Activated naive CD4-positive, alpha-beta T cell treated with anti-CD3 and anti-CD28 coated beads for 36 hours (primary cell): Measurements from ENCODE around the gene GNAI2. TPM values are rescaled to one million over a fixed set of nuclear protein-coding genes. Genes with fewer than 3 reads are reported as not detected.

Experiments
- CTCF ChIA-PET: fragments of 350-600 bp; sonication (Branson Sonifier 250); formaldehyde crosslinking; loops from one replicate; lab custom pipeline; 2021; ENCODE audit warnings: antibody characterized with exemption; lab: Charles Lee
- DNase-seq: peaks from one replicate; pipeline ENCODE4 v3.0.0-alpha.2; 2020
- H3K27ac Mint-ChIP-seq: one replicate; pipeline ENCODE4 v1.8.0; 2021; ENCODE audit warnings: mild to moderate bottlenecking, mixed read lengths
- H3K27me3 Mint-ChIP-seq: one replicate; pipeline ENCODE4 v1.8.0; 2021; ENCODE audit warnings: low read depth, mixed read lengths
- H3K36me3 Mint-ChIP-seq: one replicate; pipeline ENCODE4 v1.8.0; 2021; ENCODE audit warnings: low read depth, mixed read lengths
- H3K4me1 Mint-ChIP-seq: one replicate; pipeline ENCODE4 v1.8.0; 2021; ENCODE audit warnings: low read depth, mixed read lengths
- H3K4me3 Mint-ChIP-seq: one replicate; pipeline ENCODE4 v1.8.0; 2021; ENCODE audit warnings: mild to moderate bottlenecking, moderate library complexity, mixed read lengths
- H3K9me3 Mint-ChIP-seq: one replicate; pipeline ENCODE4 v1.8.0; 2021; ENCODE audit warnings: mixed read lengths
- intact Hi-C: fragments of 100-400 bp; cut with micrococcal nuclease; formaldehyde crosslinking; loops from one replicate; pipeline ENCODE4 v1.15.1; 2023
- total RNA-seq, 2 experiments: library from RNA; stranded (reverse); gene quantifications; one replicate each; pipeline ENCODE4 v1.2.3, GENCODE V29; 2021

The GNAI2 gene
- total RNA-seq, 2 experiments from 2014 or later = 272 to 276 TPM

DNA sequence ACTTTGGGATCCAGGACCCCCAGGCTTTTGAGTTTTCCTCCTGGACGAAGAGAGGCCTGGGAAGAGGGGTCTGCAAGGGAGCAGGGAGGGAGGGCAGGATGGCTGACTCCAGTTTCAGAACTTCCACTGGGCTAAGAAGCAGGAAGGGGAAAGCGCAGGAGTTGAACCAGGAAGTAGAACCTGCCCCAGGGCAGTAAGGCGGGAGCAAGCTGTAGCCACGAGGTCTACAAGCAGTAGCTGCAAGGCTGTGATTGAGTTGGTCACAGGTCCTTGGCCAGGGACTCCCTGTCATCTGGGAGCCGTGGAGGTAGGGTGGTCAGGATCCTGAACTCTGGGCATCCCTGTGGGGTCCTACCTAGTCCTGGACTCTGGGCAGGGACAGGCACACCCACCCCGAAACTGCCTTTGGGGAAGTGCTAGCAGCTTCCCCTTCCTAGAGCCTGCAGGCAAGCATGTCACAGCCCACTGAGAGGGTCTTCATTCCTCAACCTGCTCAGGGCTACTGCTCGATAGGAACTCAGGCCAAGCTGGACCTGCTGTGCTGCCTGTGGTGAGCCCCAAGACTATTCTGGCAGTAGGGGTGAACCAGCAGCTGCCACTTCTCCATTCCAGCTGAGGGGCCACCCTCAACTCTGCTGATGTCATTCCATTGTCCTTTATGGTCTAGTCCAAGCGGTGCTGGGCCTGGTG lies 5.8 kb upstream of the GNAI2 start:
- CTCF ChIA-PET = interaction anchor here (0.7 to 8.2 kb wide), 6 partner anchors 13 to 61 kb away, joined by 3 to 151 read pairs (median 4); partner anchors contain the start of gene GNAT1
- Mint-ChIP-seq H3K9me3 (no peaks in the 10 kb centered on the region), H3K27ac (no peak overlapping the region), H3K36me3 (no peaks in the 10 kb centered on the region), H3K4me3 (no peak overlapping the region), H3K27me3 (no peaks in the 10 kb centered on the region), H3K4me1 (peaks cover 19% of the 10 kb centered on the region)
- intact Hi-C loops = loop anchor here (10.0 kb wide), 1 partner anchor 1755 kb away; no protein-coding TSS in a partner anchor
- DNase-seq = no peak

DNA sequence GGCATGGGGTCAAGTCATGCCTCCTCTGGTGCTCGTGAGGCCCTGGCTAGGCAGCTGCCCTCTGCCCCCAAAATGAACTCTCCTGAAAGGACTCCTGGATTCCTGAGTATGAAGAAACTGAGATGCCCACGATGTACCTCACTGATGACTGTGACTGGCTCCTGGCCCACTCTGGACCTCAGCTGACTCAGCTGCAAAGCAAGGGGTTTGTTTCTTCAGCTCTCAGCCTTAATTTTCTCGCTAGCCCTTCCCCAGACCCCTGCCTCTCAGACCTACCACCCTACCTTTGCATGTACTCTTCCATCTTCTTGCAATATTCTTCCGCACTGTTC lies 5.2 kb upstream of the GNAI2 start:
- H3K4me1 Mint-ChIP-seq = peaks cover 23% of the 10 kb centered on the region
- intact Hi-C loops = loop anchor here (10.0 kb wide), 1 partner anchor 1756 kb away; no protein-coding TSS in a partner anchor
- no peaks in the 10 kb centered on the region for H3K27me3 Mint-ChIP-seq
- H3K36me3 Mint-ChIP-seq = no peaks in the 10 kb centered on the region
- H3K27ac Mint-ChIP-seq = no peak overlapping the region
- no peaks in the 10 kb centered on the region for H3K9me3 Mint-ChIP-seq
- no peak for DNase-seq
- CTCF ChIA-PET = interaction anchor here (0.6 to 8.2 kb wide), 6 partner anchors 12 to 91 kb away, joined by 3 to 151 read pairs (median 4); partner anchors contain the start of gene GNAT1
- no peak overlapping the region for H3K4me3 Mint-ChIP-seq

- intact Hi-C loops = loop anchor here (10.0 kb wide), 1 partner anchor 1757 kb away; no protein-coding TSS in a partner anchor
- Mint-ChIP-seq H3K9me3 (no peaks in the 10 kb centered on the region), H3K27ac (no peak overlapping the region), H3K4me3 (no peak overlapping the region), H3K36me3 (peaks cover 2% of the 10 kb centered on the region), H3K4me1 (peaks cover 17% of the 10 kb centered on the region), H3K27me3 (no peaks in the 10 kb centered on the region)
- no peak for DNase-seq
- CTCF ChIA-PET = interaction anchor here (1.3 to 8.0 kb wide), 2 partner anchors 16 to 19 kb away, joined by 3 to 119 read pairs; no protein-coding TSS in a partner anchor
These were observed 4.4 kb upstream of the GNAI2 start for GRCh38 chr3:50231581-50231980.

DNA sequence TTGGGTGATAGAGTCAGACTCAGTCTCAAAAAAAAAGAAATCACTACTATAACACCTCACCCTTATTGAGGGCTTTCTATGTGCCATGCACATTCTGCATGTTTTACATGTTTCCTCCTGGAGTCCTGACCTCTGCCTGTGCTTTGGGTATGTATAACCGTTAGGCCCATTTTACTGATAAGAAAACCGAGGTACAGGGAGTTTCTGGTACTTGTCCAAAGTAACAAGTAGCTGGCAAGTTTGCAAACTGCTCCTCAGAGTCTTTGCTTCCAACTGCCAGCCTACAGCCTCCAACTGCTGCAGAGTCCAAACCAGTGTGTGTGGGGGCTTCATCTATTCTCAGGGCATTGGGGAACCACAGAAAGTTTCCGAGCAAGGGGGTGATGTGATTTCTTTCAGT lies 3.7 kb upstream of the GNAI2 start:
- Mint-ChIP-seq H3K27ac (no peak overlapping the region), H3K27me3 (no peaks in the 10 kb centered on the region), H3K4me3 (no peak overlapping the region), H3K9me3 (no peaks in the 10 kb centered on the region), H3K36me3 (peaks cover 6% of the 10 kb centered on the region), H3K4me1 (peaks cover 13% of the 10 kb centered on the region)
- CTCF ChIA-PET = interaction anchor here (0.7 to 8.0 kb wide), 3 partner anchors 15 to 393 kb away, joined by 3 to 119 read pairs (median 7); no protein-coding TSS in a partner anchor
- intact Hi-C loops = loop anchor here (10.0 kb wide), 1 partner anchor 1758 kb away; no protein-coding TSS in a partner anchor
- DNase-seq = no peak

DNA sequence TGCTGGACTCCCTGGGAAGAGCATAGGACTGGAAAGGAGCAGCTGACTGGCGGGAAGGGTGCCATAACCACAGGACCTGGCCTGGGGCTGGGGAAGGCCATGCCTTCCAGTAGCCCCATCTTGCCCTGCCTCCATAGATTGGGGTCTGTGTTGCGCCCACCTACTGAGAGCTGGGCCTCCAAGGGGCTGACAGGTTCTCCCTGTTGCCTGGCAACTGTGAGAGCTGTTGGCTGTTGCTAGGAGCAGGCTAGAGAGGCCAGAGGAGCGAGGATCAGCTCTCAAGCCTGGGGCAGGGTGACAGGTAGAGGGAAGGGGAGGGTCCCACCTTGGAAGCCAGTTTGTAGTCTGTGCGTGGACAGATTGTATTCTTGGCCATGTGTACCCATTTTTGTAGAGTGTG lies 2.8 kb upstream of the GNAI2 start:
- Mint-ChIP-seq H3K4me3 (no peak overlapping the region), H3K27me3 (no peaks in the 10 kb centered on the region), H3K9me3 (no peaks in the 10 kb centered on the region), H3K27ac (no peak overlapping the region), H3K4me1 (peaks cover 13% of the 10 kb centered on the region), H3K36me3 (peaks cover 10% of the 10 kb centered on the region)
- intact Hi-C loops = loop anchor here (10.0 kb wide), 1 partner anchor 1758 kb away; no protein-coding TSS in a partner anchor
- CTCF ChIA-PET = interaction anchor here (1.0 to 4.5 kb wide), 4 partner anchors 14 to 41 kb away, joined by 4 to 35 read pairs (median 6); no protein-coding TSS in a partner anchor
- no peak for DNase-seq

GRCh38 chr3:50236484-50237132 lies 604 bp downstream of the GNAI2 start:
- peak overlapping the region; percentile 92 for H3K27ac Mint-ChIP-seq
- no peaks in the 10 kb centered on the region for H3K9me3 Mint-ChIP-seq
- peaks cover 40% of the 10 kb centered on the region for H3K4me1 Mint-ChIP-seq
- CTCF ChIA-PET = interaction anchor here (4.5 to 5.3 kb wide), 2 partner anchors 10 kb away, joined by 35 read pairs; no protein-coding TSS in a partner anchor
- H3K36me3 Mint-ChIP-seq = peaks cover 10% of the 10 kb centered on the region
- H3K27me3 Mint-ChIP-seq = no peaks in the 10 kb centered on the region
- DNase-seq = no peak
- intact Hi-C loops = loop anchor here (1.0 to 10.0 kb wide), 6 partner anchors 63 to 1762 kb away; partner anchors contain the start of genes CISH, HYAL3, NAA80 and RBM5
- H3K4me3 Mint-ChIP-seq = peak overlapping the region; percentile 95

DNA sequence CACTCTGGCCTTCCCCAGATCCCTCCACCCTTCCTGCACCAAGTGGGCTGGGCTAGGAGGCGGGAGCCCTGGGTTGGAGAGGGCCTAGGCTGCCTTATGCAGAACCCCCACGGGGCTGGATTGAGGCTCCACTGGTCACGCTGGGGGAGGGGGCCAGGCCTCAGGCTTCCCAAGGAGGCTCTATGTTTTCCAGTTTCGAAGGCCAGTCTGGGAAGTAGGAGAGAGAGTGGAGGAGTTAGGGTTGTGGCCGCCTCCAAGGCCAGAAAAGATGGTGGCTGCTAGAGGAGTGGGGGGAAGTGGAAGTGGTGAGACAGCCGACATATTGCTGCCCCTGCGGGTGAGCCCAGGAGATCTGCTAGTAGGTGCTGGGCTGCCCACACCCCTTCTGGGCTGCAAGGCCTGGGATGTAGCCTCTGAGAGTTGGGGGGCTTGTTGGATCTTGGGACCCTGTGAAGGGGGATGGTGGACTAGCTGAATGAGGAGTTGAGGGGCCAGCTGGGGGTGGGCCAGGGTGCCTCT lies 1.2 kb downstream of the GNAI2 start:
- CTCF ChIA-PET = interaction anchor here (4.5 to 5.3 kb wide), 2 partner anchors 10 kb away, joined by 35 read pairs; no protein-coding TSS in a partner anchor
- intact Hi-C loops = loop anchor here (2.0 to 10.0 kb wide), 3 partner anchors 102 to 1762 kb away; partner anchors contain the start of gene CISH
- peak overlapping the region; percentile 95 for H3K4me3 Mint-ChIP-seq
- DNase-seq = peak; percentile 53
- peaks cover 10% of the 10 kb centered on the region for H3K36me3 Mint-ChIP-seq
- H3K4me1 Mint-ChIP-seq = peaks cover 46% of the 10 kb centered on the region
- peak overlapping the region; percentile 92 for H3K27ac Mint-ChIP-seq
- no peaks in the 10 kb centered on the region for H3K9me3 Mint-ChIP-seq
- no peaks in the 10 kb centered on the region for H3K27me3 Mint-ChIP-seq

GRCh38 chr3:50237754-50238548 lies 1.9 kb downstream of the GNAI2 start:
- Mint-ChIP-seq H3K9me3 (no peaks in the 10 kb centered on the region), H3K27ac (peak overlapping the region; percentile 92), H3K36me3 (peaks cover 10% of the 10 kb centered on the region), H3K4me1 (peaks cover 54% of the 10 kb centered on the region), H3K4me3 (peak overlapping the region; percentile 95), H3K27me3 (no peaks in the 10 kb centered on the region)
- CTCF ChIA-PET = interaction anchor here (1.2 to 5.3 kb wide), 2 partner anchors 9 to 11 kb away, joined by 5 to 35 read pairs; no protein-coding TSS in a partner anchor
- intact Hi-C loops = loop anchor here (2.0 to 10.0 kb wide), 3 partner anchors 101 to 1763 kb away; partner anchors contain the start of gene CISH
- DNase-seq = peak; percentile 94

DNA sequence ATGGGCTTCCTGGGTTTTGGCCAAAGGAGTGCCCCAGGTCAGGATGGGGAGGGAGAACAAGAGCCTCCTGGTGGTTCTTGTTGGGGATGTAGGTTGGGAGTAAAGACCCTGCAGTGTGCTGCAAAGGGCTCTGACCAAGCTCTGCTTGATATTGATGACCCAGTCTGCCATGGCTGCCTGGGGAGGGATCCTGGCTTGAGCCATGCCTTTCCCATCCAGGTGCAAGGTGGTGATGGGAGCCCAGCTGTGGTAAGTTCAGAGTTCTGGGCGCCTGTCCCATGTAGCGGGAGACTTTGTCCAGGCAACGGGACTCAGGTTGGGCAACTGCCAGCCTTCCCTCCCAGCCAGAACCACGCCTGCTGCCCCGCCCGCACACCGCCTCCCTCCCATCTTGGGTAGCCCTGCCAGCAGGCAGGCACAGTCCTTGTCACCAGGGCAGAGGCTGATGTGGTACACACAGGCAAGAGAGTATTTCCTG lies 2.6 kb downstream of the GNAI2 start:
- CTCF ChIA-PET = interaction anchor here (1.0 to 5.3 kb wide), 3 partner anchors 8 to 34 kb away, joined by 4 to 35 read pairs (median 5); no protein-coding TSS in a partner anchor
- no peaks in the 10 kb centered on the region for H3K9me3 Mint-ChIP-seq
- peaks cover 60% of the 10 kb centered on the region for H3K4me1 Mint-ChIP-seq
- H3K27ac Mint-ChIP-seq = peak overlapping the region; percentile 92
- H3K36me3 Mint-ChIP-seq = peaks cover 10% of the 10 kb centered on the region
- intact Hi-C loops = loop anchor here (5.0 to 10.0 kb wide), 2 partner anchors 374 to 1764 kb away; partner anchors contain the start of gene CISH
- H3K4me3 Mint-ChIP-seq = peak overlapping the region; percentile 95
- peak; percentile 19 for DNase-seq
- H3K27me3 Mint-ChIP-seq = no peaks in the 10 kb centered on the region

DNA sequence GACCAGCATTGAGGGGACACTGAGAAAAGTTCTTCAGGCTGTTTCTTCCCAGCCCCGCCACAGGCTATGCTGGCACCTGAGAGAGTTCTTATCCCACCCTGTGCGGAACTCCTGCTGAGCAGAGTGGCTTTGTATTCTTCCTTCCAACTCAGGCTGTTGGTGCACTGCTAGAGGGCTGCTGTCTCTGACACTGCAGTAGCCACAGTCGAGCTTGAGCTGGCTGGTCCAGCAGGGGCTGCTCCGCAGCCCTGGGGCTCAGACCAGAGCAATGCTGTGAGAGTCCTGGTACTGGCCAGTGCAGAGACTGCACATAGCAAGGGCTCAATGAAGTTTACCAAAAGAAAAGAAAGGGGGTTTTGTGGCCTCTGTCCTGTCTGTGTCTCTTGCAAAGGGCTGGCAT lies 3.6 kb downstream of the GNAI2 start:
- H3K4me3 Mint-ChIP-seq = peak overlapping the region; percentile 95
- peaks cover 71% of the 10 kb centered on the region for H3K4me1 Mint-ChIP-seq
- peaks cover 10% of the 10 kb centered on the region for H3K36me3 Mint-ChIP-seq
- no peaks in the 10 kb centered on the region for H3K9me3 Mint-ChIP-seq
- no peaks in the 10 kb centered on the region for H3K27me3 Mint-ChIP-seq
- CTCF ChIA-PET = interaction anchor here (5.3 kb wide), 1 partner anchor 13 kb away, joined by 35 read pairs; no protein-coding TSS in a partner anchor
- intact Hi-C loops = loop anchor here (5.0 to 10.0 kb wide), 2 partner anchors 373 to 1765 kb away; partner anchors contain the start of gene CISH
- H3K27ac Mint-ChIP-seq = peak overlapping the region; percentile 92
- DNase-seq = no peak

- Mint-ChIP-seq H3K9me3 (no peaks in the 10 kb centered on the region), H3K4me3 (no peak overlapping the region), H3K36me3 (peaks cover 10% of the 10 kb centered on the region), H3K27ac (peak overlapping the region; percentile 95), H3K4me1 (peaks cover 77% of the 10 kb centered on the region), H3K27me3 (no peaks in the 10 kb centered on the region)
- intact Hi-C loops = no loop called here
- no peak for DNase-seq
- CTCF ChIA-PET = interaction anchor here (0.7 to 4.1 kb wide), 4 partner anchors 11 to 47 kb away, joined by 3 to 38 read pairs (median 4); no protein-coding TSS in a partner anchor
These were observed 5.2 kb downstream of the GNAI2 start for GRCh38 chr3:50241163-50241562.
